Kidney epithelial cell (primary cell): ENCODE measurements around the gene ERG. TPM values are rescaled to one million over a fixed set of nuclear protein-coding genes. Genes with fewer than 3 reads are reported as not detected.

ENCODE experiments used
- DNase-seq: peaks from one replicate; pipeline ENCODE4 v3.0.0-alpha.2; 2010; ENCODE audit warnings: low read depth
- H3K27me3 ChIP-seq: 2 replicates; pipeline ENCODE4 v1.6.0; 2011; ENCODE audit warnings: low read length; ENCODE audit not compliant: control insufficient read depth, insufficient read depth
- H3K36me3 ChIP-seq: 2 replicates; pipeline ENCODE4 v1.5.1; 2011; ENCODE audit warnings: low read length; ENCODE audit not compliant: control insufficient read depth, insufficient read depth
- H3K4me3 ChIP-seq: 2 replicates; pipeline ENCODE4 v1.5.1; 2011; ENCODE audit warnings: low read depth, mild to moderate bottlenecking, control low read depth, low read length
- total RNA-seq: library from RNA; depleted of rRNA; stranded (reverse); fragments of >200 nt; gene quantifications from 2 replicates; pipeline ENCODE4 v1.2.3, GENCODE V29; 2015
- TF ChIP-seq, protein P1 (sequence below): IDR thresholded peaks from 2 replicates; pipeline ENCODE4 v1.5.1; 2011; ENCODE audit warnings: mild to moderate bottlenecking, moderate library complexity, low read length, control low read depth, inconsistent platforms; ENCODE audit not compliant: insufficient read depth, poor library complexity, severe bottlenecking

Gene ERG
- total RNA-seq, 1 donor from 2014 or later: 0.29 TPM

DNA sequence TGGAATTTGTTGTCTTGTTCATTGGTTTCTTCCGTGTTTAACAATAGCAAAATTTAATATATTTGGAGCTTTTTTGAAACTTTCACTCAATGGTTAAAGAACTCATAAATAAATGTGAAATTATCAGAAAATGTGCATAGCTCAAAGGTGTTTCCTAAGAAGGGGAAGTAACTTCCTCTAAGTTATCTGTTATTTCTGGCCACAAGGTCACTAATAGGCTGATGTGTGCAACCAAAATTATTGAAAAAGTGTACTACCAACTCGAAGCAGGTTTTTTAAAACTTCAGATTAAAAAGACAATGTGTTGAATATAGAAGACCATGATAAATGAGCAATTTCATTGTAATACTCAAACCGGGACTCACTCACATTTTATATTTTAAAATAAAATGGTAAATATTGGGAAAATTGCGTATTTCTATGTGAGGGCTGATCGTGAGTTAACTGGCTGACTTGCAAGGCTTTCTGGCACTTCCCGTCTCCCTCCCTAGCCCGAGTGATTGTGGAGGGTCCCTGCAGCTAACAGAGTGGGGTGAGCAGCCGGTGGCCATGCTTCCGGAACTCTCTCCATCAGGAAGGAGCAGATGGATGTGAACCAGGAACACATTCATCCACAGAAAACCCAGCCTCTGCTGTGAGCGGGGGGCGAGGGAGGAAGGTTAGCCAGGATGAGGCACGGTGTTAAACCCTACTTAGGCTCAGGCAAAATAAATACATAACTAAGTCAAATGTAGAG, 96.9 kb downstream of the ERG start:
- DNase-seq: no peak
- Histone ChIP-seq H3K36me3 (no peaks in the 10 kb centered on the region), H3K4me3 (no peak overlapping the region), H3K27me3 (no peaks in the 10 kb centered on the region)
- TF ChIP-seq, protein P1, sequence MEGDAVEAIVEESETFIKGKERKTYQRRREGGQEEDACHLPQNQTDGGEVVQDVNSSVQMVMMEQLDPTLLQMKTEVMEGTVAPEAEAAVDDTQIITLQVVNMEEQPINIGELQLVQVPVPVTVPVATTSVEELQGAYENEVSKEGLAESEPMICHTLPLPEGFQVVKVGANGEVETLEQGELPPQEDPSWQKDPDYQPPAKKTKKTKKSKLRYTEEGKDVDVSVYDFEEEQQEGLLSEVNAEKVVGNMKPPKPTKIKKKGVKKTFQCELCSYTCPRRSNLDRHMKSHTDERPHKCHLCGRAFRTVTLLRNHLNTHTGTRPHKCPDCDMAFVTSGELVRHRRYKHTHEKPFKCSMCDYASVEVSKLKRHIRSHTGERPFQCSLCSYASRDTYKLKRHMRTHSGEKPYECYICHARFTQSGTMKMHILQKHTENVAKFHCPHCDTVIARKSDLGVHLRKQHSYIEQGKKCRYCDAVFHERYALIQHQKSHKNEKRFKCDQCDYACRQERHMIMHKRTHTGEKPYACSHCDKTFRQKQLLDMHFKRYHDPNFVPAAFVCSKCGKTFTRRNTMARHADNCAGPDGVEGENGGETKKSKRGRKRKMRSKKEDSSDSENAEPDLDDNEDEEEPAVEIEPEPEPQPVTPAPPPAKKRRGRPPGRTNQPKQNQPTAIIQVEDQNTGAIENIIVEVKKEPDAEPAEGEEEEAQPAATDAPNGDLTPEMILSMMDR: no peak

- TF ChIP-seq, protein P1: no peak
- H3K36me3 ChIP-seq: no peaks in the 10 kb centered on the region
- peaks cover 2% of the 10 kb centered on the region for H3K27me3 ChIP-seq
- no peak overlapping the region for H3K4me3 ChIP-seq
- DNase-seq: no peak
Observed at GRCh38 chr21:38400195-38400919, 97.9 kb downstream of the ERG start.

DNA sequence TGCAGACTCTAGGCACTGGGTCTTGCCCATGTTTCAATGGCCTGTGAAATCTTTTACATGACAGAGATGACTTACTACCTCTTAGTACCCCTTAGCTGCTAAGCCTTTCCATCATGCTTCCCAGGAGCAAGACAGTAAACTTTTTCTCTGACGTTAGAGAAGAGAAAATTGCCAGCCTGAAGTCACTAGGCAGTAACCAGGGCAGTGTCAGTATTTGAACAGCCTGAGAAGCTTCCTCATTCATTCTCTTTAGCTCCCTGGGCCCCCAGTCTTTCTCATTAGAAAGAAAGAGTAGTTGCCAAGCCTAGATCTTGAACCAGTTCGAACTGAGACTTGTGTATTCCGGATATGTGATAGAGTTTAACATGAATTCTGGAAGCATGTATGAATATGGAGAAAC, 99.2 kb downstream of the ERG start:
- TF ChIP-seq, protein P1: no peak
- DNase-seq: no peak
- H3K4me3 ChIP-seq: no peak overlapping the region
- no peaks in the 10 kb centered on the region for H3K36me3 ChIP-seq
- H3K27me3 ChIP-seq: peaks cover 2% of the 10 kb centered on the region

GRCh38 chr21:38396325-38396724, 102.0 kb downstream of the ERG start:
- H3K4me3 ChIP-seq: no peak overlapping the region
- peaks cover 2% of the 10 kb centered on the region for H3K27me3 ChIP-seq
- H3K36me3 ChIP-seq: no peaks in the 10 kb centered on the region
- DNase-seq: no peak
- TF ChIP-seq, protein P1: no peak

- Histone ChIP-seq H3K27me3 (peaks cover 2% of the 10 kb centered on the region), H3K4me3 (no peak overlapping the region), H3K36me3 (no peaks in the 10 kb centered on the region)
- no peak for DNase-seq
- TF ChIP-seq, protein P1: no peak
Observed at GRCh38 chr21:38395581-38395980, 102.7 kb downstream of the ERG start.
